HG02798 (cell line): ENCODE measurements around the gene RBM19.

Experiments
- ATAC-seq: cut with Tn5 transposase; IDR thresholded peaks from one replicate; pipeline ENCODE4 v1.9.1; 2021; ENCODE audit warnings: mild to moderate bottlenecking; ENCODE audit not compliant: unreplicated experiment, poor library complexity

RBM19 gene

DNA sequence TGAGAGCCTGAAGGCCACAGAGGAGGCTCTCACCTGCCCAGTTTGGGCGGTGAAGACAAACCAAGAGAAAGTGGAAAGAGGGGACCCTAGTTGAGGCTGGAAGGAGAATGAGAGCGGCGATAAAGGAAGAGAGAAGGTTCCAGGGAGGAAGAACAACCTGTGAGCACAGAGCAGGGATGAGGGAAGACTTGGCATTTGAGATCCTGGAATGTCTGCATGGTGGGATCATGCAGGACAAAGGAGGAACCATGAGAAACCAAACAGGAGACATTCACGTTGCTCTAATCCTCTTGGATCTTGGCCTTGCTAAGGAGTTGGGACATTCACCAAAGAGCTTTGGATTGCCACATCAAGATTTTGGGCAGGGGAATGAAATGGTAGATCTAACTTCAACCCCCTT is 22.9 kb upstream of the RBM19 start:
- ATAC-seq, result no peak

DNA sequence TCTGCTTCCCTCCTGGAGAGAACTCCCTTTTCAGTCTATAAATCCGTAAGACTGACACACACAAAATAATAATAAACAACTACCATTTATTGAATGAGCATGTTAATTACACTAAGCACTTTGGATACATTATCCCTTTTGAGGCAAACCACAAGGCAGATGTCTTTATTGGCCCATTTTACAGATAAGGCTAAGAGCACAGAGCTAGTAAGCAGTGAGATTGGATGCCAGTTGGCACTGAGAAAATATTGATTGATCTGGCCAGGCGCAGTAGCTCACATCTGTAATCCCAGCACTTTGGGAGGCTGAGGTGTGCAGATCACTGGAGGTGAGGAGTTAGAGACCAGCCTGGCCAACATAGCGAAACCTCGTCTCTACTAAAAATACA is 21.9 kb upstream of the RBM19 start:
- no peak for ATAC-seq

DNA sequence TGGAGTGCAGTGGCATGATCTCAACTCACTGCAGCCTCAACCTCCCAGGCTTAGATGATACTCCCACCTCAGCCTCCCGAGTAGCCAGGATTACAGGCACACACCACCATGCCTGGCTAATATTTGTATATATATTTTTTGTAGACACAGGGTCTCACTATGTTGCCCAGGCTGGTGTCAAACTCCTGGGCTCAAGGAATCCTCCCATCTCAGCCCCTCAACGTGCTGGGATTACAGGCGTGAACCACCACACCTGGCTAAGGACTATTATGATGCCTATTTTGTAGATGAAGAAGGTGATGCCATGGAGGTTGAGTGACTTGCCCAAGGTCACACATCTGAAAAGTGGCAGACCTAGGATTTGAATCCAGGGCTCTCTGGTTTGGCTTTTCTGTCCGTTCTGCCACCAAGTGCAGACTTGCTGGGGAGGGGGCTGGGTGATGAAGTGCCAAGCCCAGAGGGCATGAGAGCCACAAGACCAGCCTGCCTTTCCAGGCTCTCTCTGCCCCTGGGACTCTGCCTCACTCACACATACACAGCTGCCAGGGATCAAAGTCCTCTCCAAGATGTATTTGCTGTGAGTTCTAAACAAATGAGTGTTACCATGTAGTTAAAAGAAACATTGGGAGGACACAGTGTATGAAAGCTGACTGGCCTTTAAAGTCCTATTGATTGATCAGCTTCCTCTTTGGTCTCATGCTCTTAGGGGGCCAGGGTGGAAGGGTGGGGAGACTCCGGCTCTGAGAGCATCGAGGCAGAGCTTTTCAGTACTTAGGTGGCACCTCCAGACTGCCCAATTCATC is 21.3 kb upstream of the RBM19 start:
- ATAC-seq, result no peak

- no peak for ATAC-seq
Observed at GRCh38 chr12:113984464-113984863, 18.3 kb upstream of the RBM19 start.

GRCh38 chr12:113983777-113984448 is 17.8 kb upstream of the RBM19 start:
- no peak for ATAC-seq

GRCh38 chr12:113983265-113983664 is 17.1 kb upstream of the RBM19 start:
- no peak for ATAC-seq

DNA sequence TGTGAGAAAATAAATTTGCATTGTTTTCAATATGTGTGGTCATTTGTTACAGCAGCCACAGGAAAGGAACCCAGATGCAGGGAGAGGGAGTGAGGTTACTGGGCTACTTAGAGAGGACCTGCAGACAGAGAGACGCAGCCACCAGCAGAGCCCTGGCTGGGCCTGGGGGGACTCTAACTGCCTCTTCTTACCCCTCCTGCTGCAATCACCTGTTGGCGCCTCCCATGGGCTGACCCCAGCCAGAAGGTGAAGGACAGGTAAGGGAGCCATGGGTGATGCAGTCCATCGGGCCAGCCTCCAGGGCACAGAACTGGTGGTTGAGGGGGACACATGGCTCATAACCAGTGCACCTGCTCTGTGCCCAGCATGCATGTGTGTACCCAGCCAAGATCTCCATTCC is 15.8 kb upstream of the RBM19 start:
- no peak for ATAC-seq

GRCh38 chr12:113980537-113981337 is 14.6 kb upstream of the RBM19 start:
- peak; percentile 39 for ATAC-seq

DNA sequence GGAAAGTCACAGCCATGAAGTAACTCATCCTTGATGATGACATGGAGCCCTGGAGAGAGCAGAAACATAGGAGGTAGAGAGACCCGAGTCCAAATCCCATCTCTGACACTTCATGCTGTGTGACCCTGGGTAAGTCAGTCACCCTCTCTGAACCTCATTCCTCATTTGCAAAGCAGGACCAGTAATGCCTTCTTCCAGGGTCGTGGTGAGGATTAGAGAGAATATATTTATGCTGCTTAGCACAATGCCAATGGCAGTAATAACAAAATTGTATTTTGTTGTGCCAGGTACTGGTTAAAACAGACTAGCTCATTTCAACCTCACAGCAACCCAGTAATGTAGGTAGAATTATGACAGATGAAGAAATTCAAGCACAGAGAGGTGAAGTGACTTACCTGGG is 13.9 kb upstream of the RBM19 start:
- ATAC-seq, result no peak

GRCh38 chr12:113978080-113978479 is 12.0 kb upstream of the RBM19 start:
- no peak for ATAC-seq

DNA sequence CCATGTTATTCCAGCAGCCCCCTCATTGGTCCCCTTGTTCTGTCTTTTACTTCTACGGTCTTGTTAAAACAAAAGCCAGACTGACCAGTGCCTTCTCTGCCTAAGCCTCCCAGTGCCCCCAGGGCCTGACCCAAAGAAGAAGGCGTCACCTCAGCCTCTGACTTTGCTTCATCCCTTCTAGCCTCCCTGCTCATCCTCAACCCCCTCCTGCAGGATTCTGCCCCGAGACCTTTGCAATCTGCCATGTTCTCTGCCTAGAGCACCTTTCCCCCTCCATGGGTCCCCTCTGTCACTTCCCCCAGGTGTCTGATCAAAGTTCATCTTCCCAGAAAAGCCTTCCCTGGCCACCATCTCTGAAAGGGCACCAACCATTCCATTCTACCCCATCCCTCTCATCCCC is 7.9 kb upstream of the RBM19 start:
- ATAC-seq, result no peak

- no peak for ATAC-seq
Observed at GRCh38 chr12:113973109-113973904, 7.2 kb upstream of the RBM19 start.

DNA sequence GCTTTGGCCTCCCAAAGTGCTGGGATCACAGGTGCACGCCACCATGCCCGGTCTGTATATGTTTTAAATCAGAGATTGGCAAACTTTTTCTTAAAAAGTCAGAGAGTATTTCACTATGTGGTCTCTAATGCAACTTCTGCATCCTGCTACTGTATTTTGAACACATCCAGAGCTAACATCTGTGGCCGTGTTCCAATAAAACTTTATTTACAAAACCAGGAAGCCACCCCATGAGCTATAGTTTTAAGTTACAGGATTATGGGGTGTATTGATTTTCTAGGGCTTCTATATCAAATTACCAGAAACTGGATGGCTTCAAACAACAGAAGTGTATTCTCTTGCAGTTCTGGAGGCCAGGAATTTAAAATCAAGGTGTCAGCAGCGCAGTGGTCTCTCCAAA is 5.3 kb upstream of the RBM19 start:
- ATAC-seq, result no peak

DNA sequence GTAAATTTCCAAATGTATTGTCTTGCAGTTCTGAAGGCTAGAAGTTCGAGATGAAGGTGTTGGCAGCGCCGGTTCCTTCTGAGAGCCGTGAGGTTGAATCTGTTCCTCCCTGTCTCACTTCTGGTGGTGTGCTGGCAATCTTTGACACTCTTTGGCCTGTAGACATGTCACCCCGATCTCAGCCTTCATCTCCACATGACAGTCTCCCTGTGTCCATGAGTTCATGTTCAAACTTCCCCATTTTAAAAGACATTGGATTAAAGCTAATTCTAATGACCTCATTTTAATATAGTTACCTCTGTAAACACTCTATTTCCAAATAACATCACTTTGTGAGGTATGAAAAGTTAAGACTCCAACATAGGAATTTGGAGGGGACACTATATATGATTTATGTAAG is 4.1 kb upstream of the RBM19 start:
- no peak for ATAC-seq

DNA sequence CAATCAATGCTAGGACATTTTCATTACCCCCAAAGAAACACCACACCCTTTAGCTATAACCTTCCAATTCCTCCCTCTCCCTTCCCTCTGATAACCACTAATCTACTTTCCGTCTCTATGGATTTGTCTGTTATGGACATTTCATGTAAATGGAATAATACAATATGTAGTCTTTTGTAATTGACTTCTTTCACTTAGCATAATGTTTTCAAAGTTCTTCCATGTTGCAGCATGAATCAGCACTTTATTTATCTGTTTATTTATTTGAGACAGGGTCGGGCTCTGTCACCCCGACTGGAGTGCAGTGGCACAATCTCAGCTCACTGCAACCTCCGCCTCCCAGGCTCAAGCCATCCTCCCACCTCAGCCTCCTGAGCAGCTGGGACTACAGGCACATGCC is 1.2 kb upstream of the RBM19 start:
- no peak for ATAC-seq

GRCh38 chr12:113962733-113963132 is 3.4 kb downstream of the RBM19 start:
- no peak for ATAC-seq

- ATAC-seq, result peak; percentile 46
Observed at GRCh38 chr12:113961921-113962710, 4.0 kb downstream of the RBM19 start.

DNA sequence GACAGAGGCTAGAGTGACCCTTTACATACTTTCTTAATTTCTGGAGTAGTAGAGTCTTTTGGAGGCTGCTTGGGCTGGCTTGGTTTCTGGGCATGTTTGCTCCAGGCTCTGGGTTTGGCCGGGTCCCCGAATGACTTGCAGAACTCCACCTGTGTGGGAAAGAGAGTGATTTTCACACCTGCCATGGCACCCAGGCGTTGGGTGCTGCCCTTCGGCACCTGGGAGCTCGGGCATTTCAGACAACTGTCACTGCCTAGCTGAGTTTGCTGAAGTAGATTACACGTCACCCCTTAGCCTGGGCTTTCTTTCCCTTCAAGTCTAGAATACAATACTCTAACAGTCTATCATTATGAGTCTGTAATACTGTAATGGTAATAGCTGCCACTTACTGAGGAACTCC is 6.1 kb downstream of the RBM19 start:
- ATAC-seq, result no peak

DNA sequence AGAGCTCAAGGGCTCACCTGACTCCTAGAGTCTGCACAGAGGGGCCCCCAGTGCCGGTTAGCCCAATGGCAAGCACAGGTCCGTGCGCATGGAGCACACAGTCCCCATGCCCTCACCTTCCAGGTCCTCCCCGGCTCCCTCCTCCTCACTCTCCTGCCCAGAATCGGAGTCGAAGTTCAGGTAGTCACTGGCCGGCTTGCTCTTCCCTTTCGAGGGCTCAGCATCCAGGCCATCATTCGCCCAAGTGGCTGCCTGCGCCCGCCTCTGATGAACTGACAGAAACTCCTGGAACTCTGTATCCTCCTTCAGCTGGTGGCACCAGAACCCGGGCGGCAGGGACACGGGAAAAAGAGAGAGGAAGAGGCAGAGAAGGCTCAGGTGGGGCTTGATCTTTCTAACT is 7.0 kb downstream of the RBM19 start:
- ATAC-seq, result no peak

DNA sequence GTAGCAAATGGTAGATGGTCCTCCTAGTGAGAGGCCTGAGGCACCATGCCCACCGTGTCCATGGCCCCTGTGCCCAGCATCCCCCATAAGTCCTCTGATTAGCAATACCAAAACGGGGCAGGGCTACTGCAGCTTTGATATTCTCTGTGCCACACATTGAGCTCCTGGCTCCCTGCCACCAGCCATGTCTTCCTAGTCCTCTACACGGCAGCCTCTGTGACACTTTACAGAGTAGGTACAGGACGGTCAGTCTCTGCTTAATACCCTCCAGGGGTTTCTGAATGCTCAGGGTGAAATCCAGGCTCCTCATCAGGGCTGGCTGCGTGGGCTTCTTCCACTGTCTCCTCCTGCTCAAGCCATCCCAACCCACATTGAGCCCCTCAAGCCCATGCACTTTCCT is 8.0 kb downstream of the RBM19 start:
- no peak for ATAC-seq
